ENCODE data around the gene ANGPT4. TPM values are rescaled to one million over a fixed set of nuclear protein-coding genes. Genes with fewer than 3 reads are reported as not detected.

Gene ANGPT4
- total RNA-seq, 1 experiment from 2014 or later = not detected

DNA sequence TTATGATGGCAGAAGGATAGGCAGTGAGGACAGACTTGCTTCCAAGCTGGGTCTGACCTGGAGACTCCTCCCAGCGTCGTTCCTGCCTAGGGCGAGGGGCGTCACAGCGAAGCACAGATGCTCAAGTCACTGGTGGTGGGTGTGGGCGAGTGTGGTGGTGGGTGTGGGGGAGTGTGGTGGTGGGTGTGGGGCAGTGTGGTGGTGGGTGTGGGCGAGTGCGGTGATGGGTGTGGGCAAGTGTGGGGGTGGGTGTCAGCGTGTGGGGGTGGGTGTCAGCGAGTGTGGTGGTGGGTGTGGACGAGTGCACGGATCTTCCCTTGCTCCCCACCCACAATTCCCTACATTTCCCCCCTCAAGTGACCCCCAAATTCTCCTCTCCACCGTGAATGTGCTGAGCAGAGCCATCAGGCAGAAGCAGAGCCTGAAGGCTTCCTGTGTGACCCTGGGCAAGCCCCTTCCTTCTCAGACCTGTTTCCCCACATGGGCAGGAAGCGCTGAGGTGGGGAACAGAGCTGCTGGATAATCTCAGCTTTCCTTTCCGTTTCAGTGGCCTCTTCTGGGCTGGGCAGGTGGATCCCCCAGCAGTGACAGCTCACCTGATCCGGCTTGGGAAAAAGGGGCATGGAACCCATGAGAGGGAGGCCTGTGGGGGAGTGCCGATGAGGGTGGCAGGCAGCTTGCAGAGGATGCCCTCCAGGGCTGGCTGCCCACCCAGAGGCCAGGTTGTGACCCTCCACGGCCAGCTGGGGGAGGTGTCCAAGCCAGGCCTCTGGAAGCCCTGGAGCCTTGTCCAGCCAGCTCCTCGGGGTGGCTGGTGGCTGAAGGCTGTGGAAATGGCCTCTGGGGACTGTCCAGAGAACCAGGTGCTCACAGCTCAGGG is 43.0 kb upstream of the ANGPT4 start:
- in situ Hi-C loops (cut with HindIII; ENCODE audit: low pct_unique_long_range_greater_than_20kb, low sequenced_read_pairs) (no loop called here), intact Hi-C loops (cut with micrococcal nuclease; ENCODE audit: unreplicated experiment) (loop anchor here (5.0 kb wide), 1 partner anchor 148 kb away; no protein-coding TSS in a partner anchor)
- ATAC-seq (no peak), DNase-seq (ENCODE audit: low read depth, low spot score) (no peak)
- BruUV-seq (replicated peaks) = no TSS peak
- 0 out of 2 replicates have a peak, but pooled peaks cover 4% of the 10 kb centered on the region for H3K27me3 ChIP-seq (ENCODE audit: control insufficient read depth, insufficient read depth, low read length)
- TF ChIP-seq SIN3A (IDR thresholded peaks at IDR 0.05; ENCODE audit: borderline replicate concordance, insufficient read depth, low read depth, low read length) (no peak), TCF7L2 (IDR thresholded peaks at IDR 0.05; ENCODE audit: low read depth, low read length) (no peak), POLR2AphosphoS5 (IDR thresholded peaks at IDR 0.05; ENCODE audit: low read depth, low read length) (no peak), CTCF (IDR thresholded peaks at IDR 0.05) (no peak)
- TF ChIP-seq, protein P1, sequence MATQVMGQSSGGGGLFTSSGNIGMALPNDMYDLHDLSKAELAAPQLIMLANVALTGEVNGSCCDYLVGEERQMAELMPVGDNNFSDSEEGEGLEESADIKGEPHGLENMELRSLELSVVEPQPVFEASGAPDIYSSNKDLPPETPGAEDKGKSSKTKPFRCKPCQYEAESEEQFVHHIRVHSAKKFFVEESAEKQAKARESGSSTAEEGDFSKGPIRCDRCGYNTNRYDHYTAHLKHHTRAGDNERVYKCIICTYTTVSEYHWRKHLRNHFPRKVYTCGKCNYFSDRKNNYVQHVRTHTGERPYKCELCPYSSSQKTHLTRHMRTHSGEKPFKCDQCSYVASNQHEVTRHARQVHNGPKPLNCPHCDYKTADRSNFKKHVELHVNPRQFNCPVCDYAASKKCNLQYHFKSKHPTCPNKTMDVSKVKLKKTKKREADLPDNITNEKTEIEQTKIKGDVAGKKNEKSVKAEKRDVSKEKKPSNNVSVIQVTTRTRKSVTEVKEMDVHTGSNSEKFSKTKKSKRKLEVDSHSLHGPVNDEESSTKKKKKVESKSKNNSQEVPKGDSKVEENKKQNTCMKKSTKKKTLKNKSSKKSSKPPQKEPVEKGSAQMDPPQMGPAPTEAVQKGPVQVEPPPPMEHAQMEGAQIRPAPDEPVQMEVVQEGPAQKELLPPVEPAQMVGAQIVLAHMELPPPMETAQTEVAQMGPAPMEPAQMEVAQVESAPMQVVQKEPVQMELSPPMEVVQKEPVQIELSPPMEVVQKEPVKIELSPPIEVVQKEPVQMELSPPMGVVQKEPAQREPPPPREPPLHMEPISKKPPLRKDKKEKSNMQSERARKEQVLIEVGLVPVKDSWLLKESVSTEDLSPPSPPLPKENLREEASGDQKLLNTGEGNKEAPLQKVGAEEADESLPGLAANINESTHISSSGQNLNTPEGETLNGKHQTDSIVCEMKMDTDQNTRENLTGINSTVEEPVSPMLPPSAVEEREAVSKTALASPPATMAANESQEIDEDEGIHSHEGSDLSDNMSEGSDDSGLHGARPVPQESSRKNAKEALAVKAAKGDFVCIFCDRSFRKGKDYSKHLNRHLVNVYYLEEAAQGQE (IDR thresholded peaks at IDR 0.05; ENCODE audit: insufficient read depth in 1 of 2, low read depth in 2 of 2, low read length in 1 of 2) = no peak
- ChIA-PET CTCF (interaction anchor here (0.7 to 5.3 kb wide), 2 partner anchors 8 to 142 kb away, joined by 3 to 50 read pairs; no protein-coding TSS in a partner anchor), POLR2A (no interaction called here)
- no peaks in the 10 kb centered on the region; the same call in 1 of the 2 replicates for H3K4me1 ChIP-seq (ENCODE audit: control insufficient read depth, insufficient read depth, low read length)
- no peaks in the 10 kb centered on the region for H3K36me3 ChIP-seq (ENCODE audit: control insufficient read depth, insufficient read depth, low read length)
- no peak overlapping the region for H3K4me3 ChIP-seq (ENCODE audit: low read depth in 2 of 2, low read length in 2 of 2)
- H3K27ac ChIP-seq (ENCODE audit: low read length) = no peak overlapping the region
- no peaks in the 10 kb centered on the region for H3K9me3 ChIP-seq (ENCODE audit: control insufficient read depth, insufficient read depth, low read depth, low read length)

- ChIA-PET POLR2A (no interaction called here), CTCF (interaction anchor here (0.7 to 5.3 kb wide), 8 partner anchors 13 to 1186 kb away, joined by 3 to 50 read pairs (median 5); no protein-coding TSS in a partner anchor)
- in situ Hi-C loops (cut with HindIII; ENCODE audit: low pct_unique_long_range_greater_than_20kb, low sequenced_read_pairs) = no loop called here
- BruUV-seq (replicated peaks) = no TSS peak
- H3K36me3 ChIP-seq (ENCODE audit: control insufficient read depth, insufficient read depth, low read length) = no peaks in the 10 kb centered on the region
- 0 out of 2 replicates have a peak, but pooled peaks cover 9% of the 10 kb centered on the region for H3K27me3 ChIP-seq (ENCODE audit: control insufficient read depth, insufficient read depth, low read length)
- no peaks in the 10 kb centered on the region; the same call in 1 of the 2 replicates for H3K4me1 ChIP-seq (ENCODE audit: control insufficient read depth, insufficient read depth, low read length)
- intact Hi-C loops (cut with micrococcal nuclease; ENCODE audit: unreplicated experiment) = loop anchor here (5.0 kb wide), 1 partner anchor 150 kb away; no protein-coding TSS in a partner anchor
- H3K4me3 ChIP-seq (ENCODE audit: low read depth in 2 of 2, low read length in 2 of 2) = no peak overlapping the region
- no peak for DNase-seq (ENCODE audit: low read depth, low spot score)
- H3K27ac ChIP-seq (ENCODE audit: low read length) = no peak overlapping the region
- no peak for ATAC-seq
- no peak for TF ChIP-seq POLR2AphosphoS5 (IDR thresholded peaks at IDR 0.05; ENCODE audit: low read depth, low read length)
- no peak for TF ChIP-seq SIN3A (IDR thresholded peaks at IDR 0.05; ENCODE audit: borderline replicate concordance, insufficient read depth, low read depth, low read length)
- TF ChIP-seq CTCF (IDR thresholded peaks at IDR 0.05) = no peak
- TF ChIP-seq, protein P1 (IDR thresholded peaks at IDR 0.05; ENCODE audit: insufficient read depth in 1 of 2, low read depth in 2 of 2, low read length in 1 of 2) = no peak
- TF ChIP-seq TCF7L2 (IDR thresholded peaks at IDR 0.05; ENCODE audit: low read depth, low read length) = no peak
- no peaks in the 10 kb centered on the region for H3K9me3 ChIP-seq (ENCODE audit: control insufficient read depth, insufficient read depth, low read depth, low read length)
Measured at GRCh38 chr20:957544-957943, 41.4 kb upstream of the ANGPT4 start.
